IMR-90 (cell line): ENCODE results near the gene CCDC77. TPM values are rescaled to one million over a fixed set of nuclear protein-coding genes. Genes with fewer than 3 reads are reported as not detected.

ENCODE experiments used
- ATAC-seq: fragments of 200-7000 bp; cut with Tn5 transposase; 2 replicates; pipeline ENCODE4 v1.9.1; 2020; ENCODE audit warnings: low read depth, mild to moderate bottlenecking, moderate library complexity
- BruUV-seq: library from RNA; stranded (reverse); fragments of 400-500 nt; replicated peaks from 2 replicates; lab custom pipeline; 2021; lab: Mats Ljungman, UMichigan
- CTCF ChIA-PET: fragments of 300-600 bp; formaldehyde crosslinking; extraction: SDS; loops from one replicate; lab custom pipeline; 2021; ENCODE audit warnings: antibody characterized with exemption; lab: Yijun Ruan, JAX
- POLR2A ChIA-PET: fragments of 300-600 bp; sonication (Branson Sonifier 250); formaldehyde crosslinking; loops from one replicate; lab custom pipeline; 2022; ENCODE audit warnings: antibody characterized with exemption; ENCODE audit not compliant: unreplicated experiment; lab: Charles Lee
- DNase-seq: peaks from one replicate; pipeline ENCODE4 v3.0.0; 2013
- H2AFZ ChIP-seq: replicated peaks from 2 replicates; pipeline ENCODE3; 2013; ENCODE audit warnings: low read length, mild to moderate bottlenecking; ENCODE audit not compliant: poor library complexity
- H2AK5ac ChIP-seq: 2 replicates; pipeline ENCODE4 v1.6.1; 2013; ENCODE audit warnings: low read depth, low read length, inconsistent platforms
- H2AK9ac ChIP-seq: replicated peaks from 2 replicates; pipeline ENCODE3; 2013; ENCODE audit warnings: mild to moderate bottlenecking, low read depth, low read length, moderate library complexity; ENCODE audit not compliant: poor library complexity
- H2BK120ac ChIP-seq: 2 replicates; pipeline ENCODE4 v1.6.1; 2013; ENCODE audit warnings: low read depth, low read length, inconsistent platforms
- H2BK15ac ChIP-seq: 3 replicates; pipeline ENCODE4 v1.6.1; 2013; ENCODE audit warnings: low read depth, low read length, inconsistent platforms
- H2BK20ac ChIP-seq: 2 replicates; pipeline ENCODE4 v1.6.1; 2013; ENCODE audit warnings: low read depth, mild to moderate bottlenecking, inconsistent platforms, low read length, moderate library complexity
- H2BK5ac ChIP-seq: 2 replicates; pipeline ENCODE4 v1.6.1; 2013; ENCODE audit warnings: mild to moderate bottlenecking, low read depth, low read length, inconsistent platforms; ENCODE audit not compliant: poor library complexity, severe bottlenecking
- H3K14ac ChIP-seq: replicated peaks from 2 replicates; pipeline ENCODE4 v1.6.1; 2013; ENCODE audit warnings: low read depth, low read length, inconsistent platforms
- H3K18ac ChIP-seq: 2 replicates; pipeline ENCODE4 v1.6.1; 2013; ENCODE audit warnings: low read depth, low read length, control low read depth
- H3K23ac ChIP-seq: 2 replicates; pipeline ENCODE4 v1.6.1; 2013; ENCODE audit warnings: low read depth, low read length, inconsistent platforms
- H3K27ac ChIP-seq: 2 replicates; pipeline ENCODE4 v1.5.1; 2013; ENCODE audit warnings: mild to moderate bottlenecking, control low read depth, low read length; ENCODE audit not compliant: insufficient read depth
- H3K27me3 ChIP-seq: 2 replicates; pipeline ENCODE4 v1.6.1; 2013; ENCODE audit warnings: low read length; ENCODE audit not compliant: control insufficient read depth, insufficient read depth
- H3K36me3 ChIP-seq: 2 replicates; pipeline ENCODE4 v1.6.1; 2013; ENCODE audit warnings: low read length, mixed read lengths; ENCODE audit not compliant: control insufficient read depth, insufficient read depth
- H3K4ac ChIP-seq: 2 replicates; pipeline ENCODE4 v1.6.1; 2013; ENCODE audit warnings: low read depth, low read length, inconsistent platforms
- H3K4me1 ChIP-seq: 2 replicates; pipeline ENCODE4 v1.6.1; 2013; ENCODE audit warnings: low read length, mixed read lengths; ENCODE audit not compliant: control insufficient read depth, insufficient read depth
- H3K4me2 ChIP-seq: 2 replicates; pipeline ENCODE4 v1.6.1; 2013; ENCODE audit warnings: low read depth, mild to moderate bottlenecking, control low read depth, low read length, moderate library complexity
- H3K4me3 ChIP-seq: 2 replicates; pipeline ENCODE4 v1.5.1; 2013; ENCODE audit warnings: low read depth, mild to moderate bottlenecking, control low read depth, low read length, moderate library complexity; ENCODE audit not compliant: insufficient read depth
- H3K56ac ChIP-seq: 2 replicates; pipeline ENCODE4 v1.6.1; 2013; ENCODE audit warnings: low read length, inconsistent platforms; ENCODE audit not compliant: insufficient read depth; ENCODE audit errors: extremely low read depth
- H3K79me1 ChIP-seq, 2 experiments: 2 replicates each; pipeline ENCODE4 v1.6.1; 2013; ENCODE audit warnings: low read length in 2 of 2, inconsistent platforms in 1 of 2, low read depth in 1 of 2
- H3K9ac ChIP-seq: 2 replicates; pipeline ENCODE4 v1.6.1; 2013; ENCODE audit warnings: low read depth, low read length, control low read depth
- H3K9me1 ChIP-seq: 2 replicates; pipeline ENCODE4 v1.6.1; 2013; ENCODE audit warnings: low read length, inconsistent platforms; ENCODE audit not compliant: insufficient read depth
- H3K9me3 ChIP-seq: 2 replicates; pipeline ENCODE4 v1.6.1; 2013; ENCODE audit warnings: low read length; ENCODE audit not compliant: control insufficient read depth, insufficient read depth
- H4K20me1 ChIP-seq: 2 replicates; pipeline ENCODE4 v1.6.1; 2013; ENCODE audit warnings: low read length, inconsistent platforms; ENCODE audit not compliant: insufficient read depth
- H4K5ac ChIP-seq: 2 replicates; pipeline ENCODE4 v1.6.1; 2013; ENCODE audit warnings: mild to moderate bottlenecking, low read depth, low read length, control low read depth
- H4K8ac ChIP-seq, 2 experiments: 2 replicates each; pipeline ENCODE4 v1.6.1; 2013; ENCODE audit warnings: low read depth in 2 of 2, low read length in 2 of 2, control low read depth in 1 of 2, inconsistent platforms in 1 of 2
- H4K91ac ChIP-seq: 2 replicates; pipeline ENCODE4 v1.6.1; 2013; ENCODE audit warnings: low read depth, low read length, inconsistent platforms; ENCODE audit not compliant: insufficient read depth
- BHLHE40 ChIP-seq: fragments of 150-350 bp; IDR thresholded peaks from 2 replicates; pipeline ENCODE4 v1.6.1; 2016; ENCODE audit warnings: mild to moderate bottlenecking, low read depth, low read length
- CEBPB ChIP-seq: IDR thresholded peaks from 2 replicates; pipeline ENCODE4 v1.6.1; 2012; ENCODE audit warnings: low read depth, low read length, improper control_type of control experiment
- ELK1 ChIP-seq: fragments of 150-350 bp; IDR thresholded peaks from 2 replicates; pipeline ENCODE4 v1.6.1; 2016; ENCODE audit warnings: low read depth, mild to moderate bottlenecking, low read length, moderate library complexity, borderline replicate concordance
- FOS ChIP-seq: fragments of 150-350 bp; IDR thresholded peaks from 2 replicates; pipeline ENCODE4 v1.6.1; 2016; ENCODE audit warnings: low read depth, low read length
- MAFK ChIP-seq: IDR thresholded peaks from 2 replicates; pipeline ENCODE4 v1.6.1; 2012; ENCODE audit warnings: low read depth, low read length, improper control_type of control experiment
- MAZ ChIP-seq: IDR thresholded peaks from 2 replicates; pipeline ENCODE4 v1.6.1; 2012; ENCODE audit warnings: low read depth, mild to moderate bottlenecking, low read length, improper control_type of control experiment, moderate library complexity, borderline replicate concordance
- MXI1 ChIP-seq: IDR thresholded peaks from 2 replicates; pipeline ENCODE4 v1.6.1; 2012; ENCODE audit warnings: low read depth, mild to moderate bottlenecking, low read length, moderate library complexity, borderline replicate concordance
- NFE2L2 ChIP-seq: fragments of 150-350 bp; IDR thresholded peaks from 2 replicates; pipeline ENCODE4 v1.6.1; 2016; ENCODE audit warnings: low read depth, mild to moderate bottlenecking, low read length
- POLR2A ChIP-seq: IDR thresholded peaks from 2 replicates; pipeline ENCODE4 v1.6.1; 2012; ENCODE audit warnings: mild to moderate bottlenecking, low read depth, low read length
- SMC3 ChIP-seq: fragments of 150-350 bp; IDR thresholded peaks from 2 replicates; pipeline ENCODE4 v1.6.1; 2016; ENCODE audit warnings: low read depth, mild to moderate bottlenecking, antibody characterized with exemption, low read length, moderate library complexity
- USF2 ChIP-seq: fragments of 150-350 bp; IDR thresholded peaks from 2 replicates; pipeline ENCODE4 v1.6.1; 2017; ENCODE audit warnings: mild to moderate bottlenecking, antibody characterized with exemption, low read length, low read depth
- WGBS, 2 experiments: methylation state at CpG; one replicate each; pipeline versions ENCODE4 v1.1.5 to v1.1.7; 2013; ENCODE audit warnings: missing lambda C conversion rate in 2 of 2; ENCODE audit not compliant: insufficient read length in 1 of 2; ENCODE audit errors: extremely low coverage in 2 of 2; 5-methylcytosine and 5-hydroxymethylcytosine counted together
- dilution Hi-C: fragments of 300-500 bp; cut with HindIII; formaldehyde crosslinking; loops from one replicate; pipeline ENCODE4 v1.14.3; 2018; ENCODE audit warnings: low sequenced_read_pairs; ENCODE audit not compliant: unreplicated experiment
- in situ Hi-C: fragments of 300-500 bp; cut with MboI; formaldehyde crosslinking; loops from 3 replicates; pipeline ENCODE4 v1.14.3; 2019; ENCODE audit warnings: low sequenced_read_pairs, inconsistent platforms, mixed read lengths
- intact Hi-C: fragments of 100-400 bp; cut with micrococcal nuclease; formaldehyde crosslinking; loops from 2 replicates; pipeline ENCODE4 v1.10.0; 2022
- polyA plus RNA-seq, 3 experiments: library from polyadenylated mRNA; depleted of rRNA; stranded (reverse); fragments of >200 nt; gene quantifications; 2 replicates each; pipeline ENCODE4 v1.2.3, GENCODE V29; 2012; ENCODE audit warnings: low replicate concordance in 1 of 3
- total RNA-seq: library from RNA; depleted of rRNA; stranded (reverse); fragments of >200 nt; gene quantifications from 2 replicates; pipeline ENCODE4 v1.2.3, GENCODE V29; 2012
- TF ChIP-seq, protein P1 (sequence below): conservative IDR thresholded peaks from 2 replicates; pipeline ENCODE4 v1.5.1; 2012; ENCODE audit warnings: mild to moderate bottlenecking, low read depth, low read length, improper control_type of control experiment

Gene CCDC77
- total and polyA plus RNA-seq, 2 of the 4 experiments (the other 2 are of a cell fraction) = 6.6 to 7.2 TPM

DNA sequence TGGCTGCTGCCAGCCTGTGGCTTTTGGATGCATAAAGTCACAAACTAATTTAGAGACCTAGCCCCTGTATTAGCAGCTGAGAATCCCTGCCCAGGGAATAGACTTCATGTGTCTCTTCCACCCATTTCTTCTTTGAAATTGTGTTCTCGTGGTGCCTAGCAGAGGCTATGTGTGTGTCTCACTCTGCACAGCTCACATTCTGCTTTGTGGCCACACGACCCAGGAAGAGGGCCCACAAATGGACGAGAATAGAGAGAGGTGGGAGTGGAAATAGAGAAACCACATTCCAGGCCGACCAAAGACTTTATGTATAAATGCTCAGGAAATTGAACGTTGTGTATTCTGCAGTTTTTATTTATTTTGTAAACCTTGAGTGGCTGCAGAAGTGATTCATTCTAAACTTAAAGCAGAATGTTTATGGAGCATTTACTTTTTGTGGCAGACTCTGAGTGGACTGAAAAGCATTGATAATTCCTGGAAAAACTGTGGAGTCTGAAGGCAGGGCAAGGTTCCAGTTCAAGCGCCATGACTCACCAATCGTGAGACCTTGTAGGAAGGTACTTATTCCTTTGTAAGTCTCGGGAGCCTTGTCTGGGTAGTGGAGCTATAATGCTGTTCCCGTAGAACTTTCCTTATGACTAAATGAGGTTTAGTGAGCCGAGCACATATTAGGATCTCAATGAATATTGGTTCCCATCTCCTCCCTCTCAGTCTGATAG lies 67.4 kb downstream of the CCDC77 start:
- Histone ChIP-seq H2BK120ac (no peak overlapping the region), H3K4me3 (no peak overlapping the region), H2BK20ac (no peak overlapping the region), H3K4me2 (no peak overlapping the region), H2BK5ac (no peak overlapping the region), H3K23ac (no peak overlapping the region), H3K9me3 (no peaks in the 10 kb centered on the region), H3K27me3 (peaks cover 46% of the 10 kb centered on the region), H3K14ac (no peak overlapping the region), H3K9me1 (no peaks in the 10 kb centered on the region), H4K20me1 (no peaks in the 10 kb centered on the region), H3K27ac (no peak overlapping the region), H3K36me3 (no peaks in the 10 kb centered on the region), H3K18ac (no peak overlapping the region), H4K91ac (no peak overlapping the region), H3K56ac (no peak overlapping the region), H2AFZ (no peak overlapping the region), H3K79me1 (no peaks in the 10 kb centered on the region), H3K9ac (no peak overlapping the region), H4K8ac (no peak overlapping the region), H3K4ac (no peak overlapping the region), H2AK5ac (no peak overlapping the region), H2BK15ac (no peak overlapping the region), H2AK9ac (no peak overlapping the region), H4K5ac (no peak overlapping the region), H3K4me1 (no peaks in the 10 kb centered on the region)
- intact Hi-C loops = no loop called here
- TF ChIP-seq NFE2L2 = no peak
- no peak for TF ChIP-seq BHLHE40
- TF ChIP-seq POLR2A = no peak
- no peak for TF ChIP-seq MAZ
- no peak for TF ChIP-seq USF2
- no peak for TF ChIP-seq CEBPB
- no peak for TF ChIP-seq MAFK
- TF ChIP-seq SMC3 = no peak
- no peak for TF ChIP-seq ELK1
- no peak for TF ChIP-seq FOS
- no peak for TF ChIP-seq MXI1
- TF ChIP-seq, protein P1, sequence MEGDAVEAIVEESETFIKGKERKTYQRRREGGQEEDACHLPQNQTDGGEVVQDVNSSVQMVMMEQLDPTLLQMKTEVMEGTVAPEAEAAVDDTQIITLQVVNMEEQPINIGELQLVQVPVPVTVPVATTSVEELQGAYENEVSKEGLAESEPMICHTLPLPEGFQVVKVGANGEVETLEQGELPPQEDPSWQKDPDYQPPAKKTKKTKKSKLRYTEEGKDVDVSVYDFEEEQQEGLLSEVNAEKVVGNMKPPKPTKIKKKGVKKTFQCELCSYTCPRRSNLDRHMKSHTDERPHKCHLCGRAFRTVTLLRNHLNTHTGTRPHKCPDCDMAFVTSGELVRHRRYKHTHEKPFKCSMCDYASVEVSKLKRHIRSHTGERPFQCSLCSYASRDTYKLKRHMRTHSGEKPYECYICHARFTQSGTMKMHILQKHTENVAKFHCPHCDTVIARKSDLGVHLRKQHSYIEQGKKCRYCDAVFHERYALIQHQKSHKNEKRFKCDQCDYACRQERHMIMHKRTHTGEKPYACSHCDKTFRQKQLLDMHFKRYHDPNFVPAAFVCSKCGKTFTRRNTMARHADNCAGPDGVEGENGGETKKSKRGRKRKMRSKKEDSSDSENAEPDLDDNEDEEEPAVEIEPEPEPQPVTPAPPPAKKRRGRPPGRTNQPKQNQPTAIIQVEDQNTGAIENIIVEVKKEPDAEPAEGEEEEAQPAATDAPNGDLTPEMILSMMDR = no peak
- ChIA-PET POLR2A (no interaction called here), CTCF (interaction anchor here (1.5 kb wide), 1 partner anchor 27 kb away, joined by 3 read pairs; no protein-coding TSS in a partner anchor)
- in situ Hi-C loops = no loop called here
- no TSS peak for BruUV-seq
- WGBS, 2 experiments = no CpG with 5 or more reads among the region's 10 CpGs
- ATAC-seq (peak; percentile 27; the same call in 1 of the 2 replicates), DNase-seq (peak; percentile 26)
- dilution Hi-C loops = no loop called here
